PC-9 (cell line): ENCODE data around the gene OR5AL1. TPM values are rescaled to one million over a fixed set of nuclear protein-coding genes. Genes with fewer than 3 reads are reported as not detected.

Experiments
- Bru-seq: library from RNA; stranded (reverse); fragments of 400-500 nt; gene quantifications from one replicate; lab custom pipeline; 2021; lab: Mats Ljungman, UMichigan
- BruChase-seq, 2 experiments: library from RNA; stranded (reverse); fragments of 400-500 nt; gene quantifications; one replicate each; lab custom pipeline; 2021; lab: Mats Ljungman, UMichigan
- BruUV-seq: library from RNA; stranded (reverse); fragments of 400-500 nt; replicated peaks from 2 replicates; lab custom pipeline; 2021; lab: Mats Ljungman, UMichigan
- CTCF ChIA-PET: fragments of 300-600 bp; sonication (Branson Sonifier 250); formaldehyde crosslinking; loops from one replicate; lab custom pipeline; 2022; ENCODE audit warnings: antibody characterized with exemption; lab: Charles Lee
- POLR2A ChIA-PET: fragments of 300-600 bp; sonication (Branson Sonifier 250); formaldehyde crosslinking; loops from one replicate; lab custom pipeline; 2022; ENCODE audit warnings: antibody characterized with exemption; ENCODE audit not compliant: unreplicated experiment; lab: Charles Lee
- DNase-seq, 2 experiments: peaks; one replicate each; pipeline versions ENCODE4 v3.0.0 to v3.0.0-alpha.2; 2015 to 2022; ENCODE audit warnings: mixed read lengths in 1 of 2
- H2AFZ ChIP-seq: fragments of 200-600 bp; sonication (generic); 2 replicates; pipeline ENCODE4 v1.8.1; 2017; ENCODE audit warnings: antibody characterized with exemption
- H3F3A ChIP-seq: fragments of 200-600 bp; sonication (generic); 2 replicates; pipeline ENCODE4 v1.8.1; 2017; ENCODE audit warnings: antibody characterized with exemption, mild to moderate bottlenecking, low read depth; ENCODE audit not compliant: insufficient read depth
- H3K27ac ChIP-seq: fragments of 200-600 bp; sonication (generic); 2 replicates; pipeline ENCODE4 v1.6.1; 2016; ENCODE audit warnings: mixed run types
- H3K27me3 ChIP-seq: fragments of 200-600 bp; sonication (generic); 2 replicates; pipeline ENCODE4 v1.6.1; 2016; ENCODE audit warnings: low read depth, mixed run types; ENCODE audit not compliant: insufficient read depth
- H3K36me3 ChIP-seq: fragments of 200-600 bp; sonication (generic); 2 replicates; pipeline ENCODE4 v1.6.1; 2016; ENCODE audit warnings: low read depth, mixed run types
- H3K4me1 ChIP-seq: fragments of 200-600 bp; sonication (generic); replicated peaks from 2 replicates; pipeline ENCODE4 v1.6.1; 2016; ENCODE audit warnings: mixed run types; ENCODE audit not compliant: insufficient read depth
- H3K4me2 ChIP-seq: fragments of 200-600 bp; sonication (generic); 2 replicates; pipeline ENCODE4 v1.6.1; 2017; ENCODE audit warnings: mixed run types
- H3K4me3 ChIP-seq: fragments of 200-600 bp; sonication (generic); 2 replicates; pipeline ENCODE4 v1.6.1; 2016; ENCODE audit warnings: mixed run types
- H3K79me2 ChIP-seq: fragments of 200-600 bp; sonication (generic); 2 replicates; pipeline ENCODE4 v1.6.1; 2017; ENCODE audit warnings: low read depth, mixed run types
- H3K9me2 ChIP-seq: fragments of 200-600 bp; sonication (generic); 2 replicates; pipeline ENCODE4 v1.8.1; 2017; ENCODE audit warnings: mild to moderate bottlenecking; ENCODE audit not compliant: insufficient read depth
- H3K9me3 ChIP-seq: fragments of 200-600 bp; sonication (generic); 2 replicates; pipeline ENCODE4 v1.8.1; 2016; ENCODE audit warnings: low read depth; ENCODE audit not compliant: insufficient read depth
- H4K20me1 ChIP-seq: fragments of 200-600 bp; sonication (generic); 2 replicates; pipeline ENCODE4 v1.8.1; 2017; ENCODE audit not compliant: insufficient read depth
- CTCF ChIP-seq: fragments of 200-600 bp; sonication (generic); conservative IDR thresholded peaks from 2 replicates; pipeline ENCODE4 v1.6.1; 2017; ENCODE audit warnings: mixed run types, antibody characterized with exemption, mild to moderate bottlenecking, moderate library complexity
- EZH2 ChIP-seq: fragments of 200-600 bp; sonication (generic); IDR thresholded peaks from 2 replicates; pipeline ENCODE4 v1.8.0; 2017; ENCODE audit warnings: antibody characterized with exemption, low read depth
- intact Hi-C: fragments of 100-400 bp; cut with micrococcal nuclease; formaldehyde crosslinking; loops from one replicate; pipeline ENCODE4 v1.10.0; 2022; ENCODE audit not compliant: unreplicated experiment
- long read RNA-seq: library from polyadenylated mRNA; stranded (forward); transcript quantifications from one replicate; pipeline ENCODE4 v2.0.0, GENCODE V29; 2022
- total RNA-seq: library from RNA; stranded (reverse); gene quantifications from 2 replicates; pipeline ENCODE4 v1.2.3, GENCODE V29; 2021

Gene OR5AL1
- total RNA-seq, result not detected in 2 replicates
- not detected for Bru-seq, nascent RNA
- BruChase-seq, experiment 1, labeled RNA remaining after a 2-hour chase, result not detected
- BruChase-seq, experiment 2, labeled RNA remaining after a 6-hour chase, result not detected
- long read RNA-seq, result 0 reads

GRCh38 chr11:56412396-56412795, at the start of gene OR5AL1:
TSS of gene OR5AL1 (plus strand) at chr11:56412696.
- no peak within 1 kb of the TSS for H3K4me2 ChIP-seq
- no peaks in the 10 kb centered on the region for H3K36me3 ChIP-seq
- ChIA-PET CTCF (no interaction called here), POLR2A (no interaction called here)
- no peaks in the 10 kb centered on the region; the same call in 1 of the 2 replicates for H3K9me2 ChIP-seq
- no peaks in the 10 kb centered on the region for H3K79me2 ChIP-seq
- no peaks in the 10 kb centered on the region for H3K9me3 ChIP-seq
- H4K20me1 ChIP-seq, result no peaks in the 10 kb centered on the region
- no peak for DNase-seq
- no peak within 1 kb of the TSS for H3K27ac ChIP-seq
- no peak within 1 kb of the TSS for H3K4me3 ChIP-seq
- no TSS peak for BruUV-seq
- intact Hi-C loops, result no loop called here
- H3K27me3 ChIP-seq, result no peaks in the 10 kb centered on the region
- H2AFZ ChIP-seq, result no peak within 1 kb of the TSS
- TF ChIP-seq CTCF, result no peak
- TF ChIP-seq EZH2, result no peak
- no peaks in the 10 kb centered on the region for H3K4me1 ChIP-seq
- H3F3A ChIP-seq, result no peaks in the 10 kb centered on the region

- H3F3A ChIP-seq, result no peaks in the 10 kb centered on the region
- ChIA-PET POLR2A (no interaction called here), CTCF (no interaction called here)
- intact Hi-C loops, result no loop called here
- no peak within 1 kb of the TSS for H3K27ac ChIP-seq
- no peaks in the 10 kb centered on the region for H3K9me3 ChIP-seq
- no peak for DNase-seq
- H3K79me2 ChIP-seq, result no peaks in the 10 kb centered on the region
- H3K36me3 ChIP-seq, result no peaks in the 10 kb centered on the region
- no peaks in the 10 kb centered on the region for H3K4me1 ChIP-seq
- H3K4me2 ChIP-seq, result no peak within 1 kb of the TSS
- no peaks in the 10 kb centered on the region for H3K9me2 ChIP-seq
- H3K27me3 ChIP-seq, result no peaks in the 10 kb centered on the region
- BruUV-seq, result no TSS peak
- no peak within 1 kb of the TSS for H3K4me3 ChIP-seq
- H2AFZ ChIP-seq, result no peak within 1 kb of the TSS
- TF ChIP-seq CTCF (no peak), EZH2 (no peak)
- H4K20me1 ChIP-seq, result no peaks in the 10 kb centered on the region
These were observed 37.2 kb upstream of the OR5AL1 start, which contains the start of gene OR8U1 for GRCh38 chr11:56375324-56375723. TSS of gene OR8U1 (plus strand) at chr11:56375624. CDS start at chr11:56375624, 0 bp downstream.

- intact Hi-C loops, result no loop called here
- no peak overlapping the region for H3K4me3 ChIP-seq
- H3K79me2 ChIP-seq, result no peaks in the 10 kb centered on the region
- BruUV-seq, result no TSS peak
- no peaks in the 10 kb centered on the region for H3K27me3 ChIP-seq
- H3K27ac ChIP-seq, result no peak overlapping the region
- no peaks in the 10 kb centered on the region for H3F3A ChIP-seq
- no peak overlapping the region for H2AFZ ChIP-seq
- H3K36me3 ChIP-seq, result no peaks in the 10 kb centered on the region
- DNase-seq, result no peak
- H3K9me3 ChIP-seq, result no peaks in the 10 kb centered on the region
- CTCF ChIA-PET, result no interaction called here
- no peaks in the 10 kb centered on the region for H3K9me2 ChIP-seq
- H3K4me2 ChIP-seq, result no peak overlapping the region
- POLR2A ChIA-PET, result no interaction called here
- H4K20me1 ChIP-seq, result no peaks in the 10 kb centered on the region
- TF ChIP-seq EZH2 (no peak), CTCF (no peak)
- H3K4me1 ChIP-seq, result no peaks in the 10 kb centered on the region
These were observed 32.4 kb upstream of the OR5AL1 start for GRCh38 chr11:56380120-56380519.
